Measurements from ENCODE around the gene NPFFR2. TPM values are rescaled to one million over a fixed set of nuclear protein-coding genes. Genes with fewer than 3 reads are reported as not detected.

NPFFR2 gene
- total and polyA plus RNA-seq, 2 donors (not counting 1 experiment from before 2014, with no cell fraction given), result not detected

DNA sequence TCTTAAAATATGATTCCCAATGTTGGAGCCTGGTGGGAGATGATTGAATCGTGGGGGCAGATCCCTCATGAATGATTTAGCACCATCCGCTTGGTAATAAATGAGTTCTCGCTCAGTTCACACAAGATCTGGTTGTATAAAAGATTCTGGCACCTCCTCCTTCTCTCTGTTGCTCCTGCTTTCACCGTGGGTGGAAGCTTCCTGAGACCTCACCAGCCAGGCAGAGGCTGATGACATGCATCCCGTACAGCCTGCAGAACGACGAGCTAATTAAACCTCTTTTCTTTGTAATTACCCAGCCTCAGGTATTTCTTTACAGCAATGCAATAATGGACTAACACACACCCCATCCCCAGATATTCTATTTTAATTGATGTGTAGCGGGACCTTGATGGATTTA, 162.2 kb downstream of the NPFFR2 start:
- H3K79me2 ChIP-seq (ENCODE audit: control insufficient read depth, insufficient read depth, low read length), result no peaks in the 10 kb centered on the region
- no peak overlapping the region for H2AFZ ChIP-seq (ENCODE audit: low read length)
- no peaks in the 10 kb centered on the region for H3K4me1 ChIP-seq (ENCODE audit: control insufficient read depth, extremely low read depth, insufficient read depth, low read length)
- H3K27me3 ChIP-seq (ENCODE audit: control insufficient read depth, insufficient read depth, low read length), result no peaks in the 10 kb centered on the region
- H3K4me2 ChIP-seq (ENCODE audit: extremely low read depth, insufficient read depth, low read length), result no peak overlapping the region
- no peaks in the 10 kb centered on the region for H3K36me3 ChIP-seq (ENCODE audit: control insufficient read depth, insufficient read depth, low read length)
- no peak for DNase-seq (ENCODE audit: low read depth in 2 of 2)
- no peaks in the 10 kb centered on the region for H4K20me1 ChIP-seq (ENCODE audit: control insufficient read depth, extremely low read depth, insufficient read depth, low read length)
- no peak overlapping the region for H3K9ac ChIP-seq (ENCODE audit: insufficient read depth, low read length)
- H3K27ac ChIP-seq (ENCODE audit: insufficient read depth, low read length), result no peak overlapping the region
- no peak overlapping the region for H3K4me3 ChIP-seq (replicated peaks in 1 of 4; ENCODE audit: control extremely low read depth in 1 of 4, insufficient read depth in 1 of 4, low read depth in 3 of 4, low read length in 4 of 4)
- TF ChIP-seq, protein P1, sequence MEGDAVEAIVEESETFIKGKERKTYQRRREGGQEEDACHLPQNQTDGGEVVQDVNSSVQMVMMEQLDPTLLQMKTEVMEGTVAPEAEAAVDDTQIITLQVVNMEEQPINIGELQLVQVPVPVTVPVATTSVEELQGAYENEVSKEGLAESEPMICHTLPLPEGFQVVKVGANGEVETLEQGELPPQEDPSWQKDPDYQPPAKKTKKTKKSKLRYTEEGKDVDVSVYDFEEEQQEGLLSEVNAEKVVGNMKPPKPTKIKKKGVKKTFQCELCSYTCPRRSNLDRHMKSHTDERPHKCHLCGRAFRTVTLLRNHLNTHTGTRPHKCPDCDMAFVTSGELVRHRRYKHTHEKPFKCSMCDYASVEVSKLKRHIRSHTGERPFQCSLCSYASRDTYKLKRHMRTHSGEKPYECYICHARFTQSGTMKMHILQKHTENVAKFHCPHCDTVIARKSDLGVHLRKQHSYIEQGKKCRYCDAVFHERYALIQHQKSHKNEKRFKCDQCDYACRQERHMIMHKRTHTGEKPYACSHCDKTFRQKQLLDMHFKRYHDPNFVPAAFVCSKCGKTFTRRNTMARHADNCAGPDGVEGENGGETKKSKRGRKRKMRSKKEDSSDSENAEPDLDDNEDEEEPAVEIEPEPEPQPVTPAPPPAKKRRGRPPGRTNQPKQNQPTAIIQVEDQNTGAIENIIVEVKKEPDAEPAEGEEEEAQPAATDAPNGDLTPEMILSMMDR (conservative IDR thresholded peaks at IDR 0.05 in 1 of 2, IDR thresholded peaks at IDR 0.05 in 1 of 2; ENCODE audit: low read depth in 1 of 2, low read length in 2 of 2), result no peak
- no peak for TF ChIP-seq EZH2 (IDR thresholded peaks at IDR 0.05; ENCODE audit: low read length, missing control alignments)
- H3K9me3 ChIP-seq (ENCODE audit: control insufficient read depth, insufficient read depth, low read depth, low read length), result no peaks in the 10 kb centered on the region

DNA sequence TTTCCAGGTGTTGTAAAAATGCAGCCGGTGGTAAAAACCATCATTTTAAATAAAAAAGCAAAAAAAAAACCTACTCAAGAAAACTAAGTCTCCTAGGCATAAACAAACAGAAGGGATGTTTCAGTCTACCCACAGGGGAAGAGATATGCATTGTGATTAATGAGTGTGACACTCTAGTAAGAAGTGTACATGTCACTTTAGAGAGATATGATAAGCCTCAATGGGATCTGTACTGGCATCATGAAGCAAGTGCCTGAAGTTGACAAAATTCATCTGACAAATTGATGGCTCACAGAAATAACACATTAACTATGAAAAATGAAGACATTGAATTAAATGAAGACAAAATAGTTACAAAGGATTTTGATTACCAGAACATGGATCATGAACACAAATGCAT, 162.7 kb downstream of the NPFFR2 start:
- Histone ChIP-seq H3K36me3 (ENCODE audit: control insufficient read depth, insufficient read depth, low read length) (no peaks in the 10 kb centered on the region), H3K79me2 (ENCODE audit: control insufficient read depth, insufficient read depth, low read length) (no peaks in the 10 kb centered on the region), H3K27ac (ENCODE audit: insufficient read depth, low read length) (no peak overlapping the region), H3K4me1 (ENCODE audit: control insufficient read depth, extremely low read depth, insufficient read depth, low read length) (no peaks in the 10 kb centered on the region), H3K9ac (ENCODE audit: insufficient read depth, low read length) (no peak overlapping the region), H3K4me3 (replicated peaks in 1 of 4; ENCODE audit: control extremely low read depth in 1 of 4, insufficient read depth in 1 of 4, low read depth in 3 of 4, low read length in 4 of 4) (no peak overlapping the region), H3K4me2 (ENCODE audit: extremely low read depth, insufficient read depth, low read length) (no peak overlapping the region), H3K27me3 (ENCODE audit: control insufficient read depth, insufficient read depth, low read length) (no peaks in the 10 kb centered on the region), H4K20me1 (ENCODE audit: control insufficient read depth, extremely low read depth, insufficient read depth, low read length) (no peaks in the 10 kb centered on the region), H2AFZ (ENCODE audit: low read length) (no peak overlapping the region), H3K9me3 (ENCODE audit: control insufficient read depth, insufficient read depth, low read depth, low read length) (no peaks in the 10 kb centered on the region)
- DNase-seq (ENCODE audit: low read depth in 2 of 2), result no peak
- TF ChIP-seq, protein P1 (conservative IDR thresholded peaks at IDR 0.05 in 1 of 2, IDR thresholded peaks at IDR 0.05 in 1 of 2; ENCODE audit: low read depth in 1 of 2, low read length in 2 of 2), result no peak
- TF ChIP-seq EZH2 (IDR thresholded peaks at IDR 0.05; ENCODE audit: low read length, missing control alignments), result no peak

Other genes starting within 250 kb of the NPFFR2 start
- not detected in 2 replicates for gene GC, start 247.9 kb upstream of the NPFFR2 start, total RNA-seq
- not detected in 2 replicates for gene GC, start 247.9 kb upstream of the NPFFR2 start, polyA plus RNA-seq